GF-D8 (cell line): ENCODE measurements around the gene PPP3R2.
"Not testable (repeated sequence)": the region's sequence is repeated elsewhere in the genome, so short reads cannot be mapped to it uniquely, and the experiment has no call there.

ENCODE experiments used
- DNase-seq: peaks from one replicate; lab custom pipeline; 2025; lab: John Stamatoyannopoulos, UW

Gene PPP3R2

GRCh38 chr9:101587332-101588043 lies 7.3 kb downstream of the PPP3R2 start:
- DNase-seq = no peak

- DNase-seq = no peak
These were observed 8.1 kb downstream of the PPP3R2 start for GRCh38 chr9:101586651-101587050.

GRCh38 chr9:101585740-101586139 lies 9.0 kb downstream of the PPP3R2 start:
- peak; percentile 48 for DNase-seq

GRCh38 chr9:101582553-101582952 lies 12.2 kb downstream of the PPP3R2 start:
- DNase-seq = no peak

- DNase-seq = no peak
These were observed 14.8 kb downstream of the PPP3R2 start for GRCh38 chr9:101579711-101580545.

GRCh38 chr9:101578378-101578777 lies 16.4 kb downstream of the PPP3R2 start:
- DNase-seq = no peak

GRCh38 chr9:101574731-101575333 lies 19.9 kb downstream of the PPP3R2 start:
- no peak for DNase-seq

- no peak for DNase-seq
These were observed 22.5 kb downstream of the PPP3R2 start for GRCh38 chr9:101572316-101572715.

GRCh38 chr9:101571114-101571513 lies 23.7 kb downstream of the PPP3R2 start:
- no peak for DNase-seq

- no peak for DNase-seq
These were observed 24.8 kb downstream of the PPP3R2 start for GRCh38 chr9:101569741-101570501.

GRCh38 chr9:101567725-101568350 lies 26.9 kb downstream of the PPP3R2 start:
- no peak for DNase-seq

- DNase-seq = no peak
These were observed 27.7 kb downstream of the PPP3R2 start for GRCh38 chr9:101566904-101567724.

- DNase-seq = no peak
These were observed 30.5 kb downstream of the PPP3R2 start for GRCh38 chr9:101564252-101564651.

GRCh38 chr9:101562966-101563365 lies 31.8 kb downstream of the PPP3R2 start:
- no peak for DNase-seq

- no peak for DNase-seq
These were observed 33.0 kb downstream of the PPP3R2 start for GRCh38 chr9:101561740-101562139.

- not testable (repeated sequence) for DNase-seq
These were observed 45.2 kb downstream of the PPP3R2 start for GRCh38 chr9:101549472-101550098.

GRCh38 chr9:101543098-101543735 lies 51.6 kb downstream of the PPP3R2 start:
- DNase-seq = no peak
